SKM-1 treated with dmso at 0.1 percent for 144 hours (cell line): ENCODE results near the gene RPL29.

ENCODE experiments used
- DNase-seq: peaks from one replicate; lab custom pipeline; 2025; ENCODE audit not compliant: unreplicated experiment; lab: John Stamatoyannopoulos, UW

RPL29 gene

GRCh38 chr3:51983578-51984268, 12.0 kb downstream of the RPL29 start:
- DNase-seq, result no peak

DNA sequence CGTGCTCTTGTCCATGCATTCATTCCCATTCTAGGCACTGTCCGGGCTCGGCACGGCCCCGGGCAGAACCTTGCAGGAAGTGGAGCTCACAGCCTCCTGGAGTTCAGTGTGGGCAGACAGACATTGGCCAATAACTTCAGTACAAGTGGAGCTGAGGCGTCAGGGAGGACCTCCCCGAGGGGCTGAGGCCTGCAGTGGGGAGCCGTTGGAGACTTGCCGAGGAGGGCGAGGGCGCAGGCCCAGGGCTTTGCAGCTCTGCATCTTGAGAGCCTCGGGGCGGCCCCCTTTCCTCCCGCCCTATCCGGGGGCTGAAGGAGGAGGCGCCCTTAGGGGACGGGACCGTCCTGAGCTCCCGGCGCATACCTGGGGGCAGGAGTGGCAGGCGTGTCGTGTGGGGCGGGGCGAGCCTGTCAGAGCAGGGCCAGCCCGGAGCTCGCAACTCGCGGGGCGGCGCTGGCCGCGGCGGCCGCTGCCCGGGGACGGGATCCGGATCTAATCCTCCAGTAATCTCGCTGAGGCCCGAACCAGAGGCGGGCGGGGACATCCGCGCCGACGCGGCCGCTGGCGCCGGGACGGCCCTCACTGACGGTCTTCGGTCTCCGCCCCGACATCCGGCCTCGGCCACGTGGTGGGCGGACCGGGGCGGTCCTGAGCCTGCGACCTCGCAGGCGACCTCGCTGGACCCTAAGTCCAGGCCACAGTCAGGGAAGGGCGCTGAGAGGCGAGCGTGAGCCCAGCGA, 12.7 kb downstream of the RPL29 start, which contains the start of gene ACY1:
Gene ACY1 (plus strand): TSS at position 698 of the 740 bp plus-strand sequence. CDS start 530 bp downstream, outside the sequence.
- DNase-seq, result peak; percentile 70

GRCh38 chr3:51982352-51982837, 13.3 kb downstream of the RPL29 start:
- DNase-seq, result no peak

DNA sequence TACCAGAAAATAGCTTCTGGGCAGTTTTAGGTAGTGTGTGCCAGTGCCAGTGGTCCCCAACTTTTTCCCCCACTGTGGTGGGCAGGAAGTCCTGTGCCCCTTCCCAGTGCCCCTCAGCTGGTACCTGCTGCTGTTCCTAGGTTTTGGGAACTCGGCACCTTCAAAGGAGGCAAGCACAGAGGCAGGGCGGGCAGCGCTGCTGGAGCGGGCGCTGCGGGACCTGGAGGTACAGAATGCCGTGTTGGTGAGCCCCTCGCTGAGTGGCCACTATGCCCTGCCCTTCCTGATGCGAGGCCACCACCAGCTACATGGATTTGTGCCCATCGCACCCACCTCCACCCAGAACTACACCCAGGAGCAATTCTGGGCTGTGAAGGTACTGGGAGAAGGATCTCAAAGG, 15.4 kb downstream of the RPL29 start:
- no peak for DNase-seq

GRCh38 chr3:51978143-51978502, 17.6 kb downstream of the RPL29 start:
- no peak for DNase-seq

GRCh38 chr3:51977446-51978142, 18.1 kb downstream of the RPL29 start:
- DNase-seq, result no peak

GRCh38 chr3:51975852-51976549, 19.7 kb downstream of the RPL29 start:
- DNase-seq, result no peak

GRCh38 chr3:51974963-51975851, 20.5 kb downstream of the RPL29 start, which contains the start of gene ABHD14A:
Gene ABHD14A (plus strand): TSS chr3:51975064. CDS start chr3:51975136, 72 bp downstream.
- peak; percentile 55 for DNase-seq

GRCh38 chr3:51974277-51974962, 21.3 kb downstream of the RPL29 start:
- no peak for DNase-seq

DNA sequence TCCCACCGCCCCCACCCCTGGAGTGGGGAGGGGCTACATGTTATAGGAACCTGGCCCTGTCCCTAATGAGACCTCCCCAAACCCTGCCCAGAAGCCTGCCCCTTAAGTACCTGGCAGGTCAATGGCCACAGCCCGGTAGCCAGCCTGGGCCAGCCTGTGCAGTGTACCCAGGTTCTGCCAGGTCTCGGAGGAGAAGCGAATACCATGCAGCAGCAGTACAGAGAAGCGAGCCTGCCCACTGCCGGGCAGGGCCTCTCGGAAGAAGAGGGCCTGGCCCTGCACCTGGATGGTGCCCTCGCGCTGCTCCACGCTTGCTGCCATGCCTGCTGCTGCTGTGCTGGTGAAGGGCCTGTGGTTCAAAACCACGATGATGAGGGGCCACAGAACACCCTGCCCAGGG, 24.3 kb downstream of the RPL29 start:
- no peak for DNase-seq

GRCh38 chr3:51970606-51971300, 24.9 kb downstream of the RPL29 start:
- no peak for DNase-seq

DNA sequence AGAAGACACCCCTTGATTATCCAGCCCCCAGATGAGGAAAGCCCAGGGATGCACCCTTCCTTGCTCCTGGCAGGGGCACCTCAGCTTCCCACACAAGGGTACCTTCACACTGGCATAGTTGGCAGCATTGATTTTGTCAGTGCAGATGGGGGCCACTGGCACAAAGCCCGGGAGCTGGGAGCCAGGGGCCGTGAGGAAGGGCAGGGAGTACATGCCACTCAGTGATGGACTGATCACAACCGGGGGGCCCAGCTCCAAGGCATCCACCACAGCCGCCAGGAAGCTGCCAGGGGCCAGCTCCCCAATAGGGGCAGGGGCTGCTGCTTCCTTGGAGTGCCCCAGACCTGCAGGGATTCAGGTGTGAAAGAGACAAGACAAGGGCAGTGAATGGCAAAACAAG, 25.9 kb downstream of the RPL29 start:
- DNase-seq, result no peak

GRCh38 chr3:51968883-51969678, 26.6 kb downstream of the RPL29 start:
- no peak for DNase-seq

GRCh38 chr3:51968170-51968775, 27.4 kb downstream of the RPL29 start:
- no peak for DNase-seq

DNA sequence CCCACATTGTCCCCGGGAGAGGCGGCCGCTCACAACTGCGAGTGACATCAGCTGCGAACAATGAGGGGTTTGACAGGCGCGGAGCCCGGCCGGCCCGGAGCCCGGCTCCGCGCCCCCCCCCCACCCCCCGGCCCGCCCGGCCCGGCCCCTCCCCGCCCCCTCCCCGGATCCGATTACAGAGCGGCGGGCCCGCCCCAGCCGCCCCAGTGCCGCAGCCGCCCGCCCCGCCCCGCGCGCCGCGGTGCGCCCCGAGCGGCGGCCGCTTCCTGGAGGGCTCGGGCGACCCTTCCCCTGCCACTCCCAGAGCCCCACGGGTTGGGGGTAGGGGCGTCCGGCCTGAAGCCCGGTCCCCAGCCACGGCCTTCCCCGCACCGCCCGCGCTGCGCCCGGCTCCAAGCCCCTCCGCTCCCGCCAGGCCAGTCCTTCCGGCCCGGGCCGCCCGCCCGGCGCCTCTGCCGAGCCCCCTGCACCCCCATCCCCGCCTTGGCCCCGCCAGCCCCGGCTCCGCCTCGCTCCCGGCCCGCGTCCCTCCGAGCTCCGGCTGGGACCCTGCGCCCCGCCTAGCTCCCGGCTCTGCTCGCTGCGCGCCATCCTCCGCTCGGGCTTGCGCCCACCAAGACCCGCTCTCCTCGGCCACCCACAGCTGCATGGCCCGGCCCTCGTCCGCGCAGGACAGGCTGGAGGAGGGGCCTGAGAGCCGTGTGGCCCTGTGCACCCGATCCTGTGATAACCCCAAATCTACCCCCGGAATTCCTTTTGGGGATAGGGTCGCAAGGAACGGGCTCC, 28.1 kb downstream of the RPL29 start, which contains the start of gene PCBP4:
Gene PCBP4 (minus strand): TSS at position 71 of the 786 bp plus-strand sequence. CDS start 6,214 bp downstream, outside the sequence.
- no peak for DNase-seq

GRCh38 chr3:51966922-51967383, 28.7 kb downstream of the RPL29 start:
- DNase-seq, result no peak

GRCh38 chr3:51966486-51966885, 29.2 kb downstream of the RPL29 start:
- DNase-seq, result no peak
